ENCODE data around the gene OSTF1. TPM values are rescaled to one million over a fixed set of nuclear protein-coding genes. Genes with fewer than 3 reads are reported as not detected.

OSTF1 gene
- total RNA-seq, 1 experiment from 2014 or later: 17.8 TPM

DNA sequence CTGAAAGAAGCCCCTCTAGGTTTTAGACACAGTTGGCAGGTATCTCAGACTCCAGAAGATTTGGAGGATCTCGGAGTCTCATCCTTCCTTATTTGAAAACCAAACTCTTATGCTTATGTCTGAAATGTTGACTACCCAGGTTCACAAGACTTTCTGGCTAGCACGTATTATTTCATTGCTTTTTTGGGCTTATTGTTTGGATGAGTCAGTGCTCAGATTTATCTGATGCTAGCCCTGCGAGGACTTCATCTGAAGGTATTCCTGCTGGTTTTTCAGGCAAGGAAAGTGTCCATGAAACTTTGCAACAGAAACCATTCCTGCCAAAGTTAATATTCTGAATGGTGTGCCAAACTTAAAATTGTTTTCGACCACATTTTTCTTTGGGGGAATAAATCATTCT is 8.5 kb downstream of the OSTF1 start:
- DNase-seq (ENCODE audit: low spot score) (no peak), ATAC-seq (no peak)
- Mint-ChIP-seq H3K4me1 (peaks cover 31% of the 10 kb centered on the region), H3K27ac (no peak overlapping the region), H3K27me3 (ENCODE audit: low read depth) (no peaks in the 10 kb centered on the region), H3K9me3 (no peaks in the 10 kb centered on the region), H3K4me3 (no peak overlapping the region), H3K36me3 (no peaks in the 10 kb centered on the region)
- no peak for TF ChIP-seq GTF2I (CRISPR knock-in tag; conservative IDR thresholded peaks at IDR 0.05)
- ChIA-PET CTCF (no interaction called here), POLR2A (no interaction called here)

DNA sequence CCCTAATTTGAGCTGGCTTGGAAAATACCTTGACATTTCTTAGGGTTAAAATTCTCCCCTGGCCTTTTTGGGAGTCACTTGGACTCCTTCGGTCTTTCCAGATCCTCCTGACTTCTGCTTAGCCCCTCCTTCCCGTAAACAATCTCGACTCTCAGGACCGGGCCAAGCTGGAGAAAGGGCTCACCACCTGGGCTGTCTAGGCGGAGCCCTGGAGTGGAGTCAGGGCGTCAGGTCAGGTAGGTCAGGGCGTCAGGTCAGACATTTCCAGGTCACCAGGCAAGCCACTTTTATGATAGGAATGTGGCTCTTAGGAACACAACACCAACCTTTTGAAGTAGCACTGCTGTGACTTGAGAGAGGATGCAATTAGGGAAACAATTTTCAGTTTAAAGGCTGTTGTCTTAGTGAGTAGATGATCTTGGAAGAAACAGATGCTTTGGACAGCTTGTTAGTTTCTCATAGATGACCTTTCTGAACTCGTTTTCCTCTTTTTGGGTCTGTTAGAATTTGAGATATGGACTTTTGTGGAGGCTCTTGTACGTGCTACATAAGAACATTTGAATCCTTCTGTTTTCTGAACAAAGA is 12.8 kb downstream of the OSTF1 start:
- TF ChIP-seq ETV6 (CRISPR knock-in tag; IDR thresholded peaks at IDR 0.05) (no peak), FOXP4 (CRISPR knock-in tag; IDR thresholded peaks at IDR 0.05) (no peak), ELF4 (CRISPR knock-in tag; IDR thresholded peaks at IDR 0.05; ENCODE audit: low read depth) (no peak), RELA (CRISPR knock-in tag; IDR thresholded peaks at IDR 0.05; ENCODE audit: borderline replicate concordance) (no peak), MYBL2 (CRISPR knock-in tag; IDR thresholded peaks at IDR 0.05) (no peak), SOX15 (CRISPR knock-in tag; IDR thresholded peaks at IDR 0.05) (no peak), PREB (CRISPR knock-in tag; IDR thresholded peaks at IDR 0.05; ENCODE audit: borderline replicate concordance) (no peak), STAT6 (CRISPR knock-in tag; conservative IDR thresholded peaks at IDR 0.05; ENCODE audit: low read depth) (no peak), ZNF263 (CRISPR knock-in tag; IDR thresholded peaks at IDR 0.05; ENCODE audit: low read depth) (no peak), JAZF1 (CRISPR knock-in tag; IDR thresholded peaks at IDR 0.05) (no peak), ATF2 (CRISPR knock-in tag; IDR thresholded peaks at IDR 0.05; ENCODE audit: borderline replicate concordance, low read depth) (no peak), KAT7 (CRISPR knock-in tag; IDR thresholded peaks at IDR 0.05; ENCODE audit: borderline replicate concordance) (no peak), PRRX2 (CRISPR knock-in tag; IDR thresholded peaks at IDR 0.05) (no peak)
- TF ChIP-seq, protein P1, sequence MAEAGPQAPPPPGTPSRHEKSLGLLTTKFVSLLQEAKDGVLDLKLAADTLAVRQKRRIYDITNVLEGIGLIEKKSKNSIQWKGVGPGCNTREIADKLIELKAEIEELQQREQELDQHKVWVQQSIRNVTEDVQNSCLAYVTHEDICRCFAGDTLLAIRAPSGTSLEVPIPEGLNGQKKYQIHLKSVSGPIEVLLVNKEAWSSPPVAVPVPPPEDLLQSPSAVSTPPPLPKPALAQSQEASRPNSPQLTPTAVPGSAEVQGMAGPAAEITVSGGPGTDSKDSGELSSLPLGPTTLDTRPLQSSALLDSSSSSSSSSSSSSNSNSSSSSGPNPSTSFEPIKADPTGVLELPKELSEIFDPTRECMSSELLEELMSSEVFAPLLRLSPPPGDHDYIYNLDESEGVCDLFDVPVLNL (CRISPR knock-in tag; IDR thresholded peaks at IDR 0.05; ENCODE audit: borderline replicate concordance, low read depth): no peak
- TF ChIP-seq, protein P2, sequence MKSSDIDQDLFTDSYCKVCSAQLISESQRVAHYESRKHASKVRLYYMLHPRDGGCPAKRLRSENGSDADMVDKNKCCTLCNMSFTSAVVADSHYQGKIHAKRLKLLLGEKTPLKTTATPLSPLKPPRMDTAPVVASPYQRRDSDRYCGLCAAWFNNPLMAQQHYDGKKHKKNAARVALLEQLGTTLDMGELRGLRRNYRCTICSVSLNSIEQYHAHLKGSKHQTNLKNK (CRISPR knock-in tag; IDR thresholded peaks at IDR 0.05): no peak
- TF ChIP-seq, protein P3, sequence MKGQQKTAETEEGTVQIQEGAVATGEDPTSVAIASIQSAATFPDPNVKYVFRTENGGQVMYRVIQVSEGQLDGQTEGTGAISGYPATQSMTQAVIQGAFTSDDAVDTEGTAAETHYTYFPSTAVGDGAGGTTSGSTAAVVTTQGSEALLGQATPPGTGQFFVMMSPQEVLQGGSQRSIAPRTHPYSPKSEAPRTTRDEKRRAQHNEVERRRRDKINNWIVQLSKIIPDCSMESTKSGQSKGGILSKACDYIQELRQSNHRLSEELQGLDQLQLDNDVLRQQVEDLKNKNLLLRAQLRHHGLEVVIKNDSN (CRISPR knock-in tag; IDR thresholded peaks at IDR 0.05): no peak
- TF ChIP-seq, protein P4, sequence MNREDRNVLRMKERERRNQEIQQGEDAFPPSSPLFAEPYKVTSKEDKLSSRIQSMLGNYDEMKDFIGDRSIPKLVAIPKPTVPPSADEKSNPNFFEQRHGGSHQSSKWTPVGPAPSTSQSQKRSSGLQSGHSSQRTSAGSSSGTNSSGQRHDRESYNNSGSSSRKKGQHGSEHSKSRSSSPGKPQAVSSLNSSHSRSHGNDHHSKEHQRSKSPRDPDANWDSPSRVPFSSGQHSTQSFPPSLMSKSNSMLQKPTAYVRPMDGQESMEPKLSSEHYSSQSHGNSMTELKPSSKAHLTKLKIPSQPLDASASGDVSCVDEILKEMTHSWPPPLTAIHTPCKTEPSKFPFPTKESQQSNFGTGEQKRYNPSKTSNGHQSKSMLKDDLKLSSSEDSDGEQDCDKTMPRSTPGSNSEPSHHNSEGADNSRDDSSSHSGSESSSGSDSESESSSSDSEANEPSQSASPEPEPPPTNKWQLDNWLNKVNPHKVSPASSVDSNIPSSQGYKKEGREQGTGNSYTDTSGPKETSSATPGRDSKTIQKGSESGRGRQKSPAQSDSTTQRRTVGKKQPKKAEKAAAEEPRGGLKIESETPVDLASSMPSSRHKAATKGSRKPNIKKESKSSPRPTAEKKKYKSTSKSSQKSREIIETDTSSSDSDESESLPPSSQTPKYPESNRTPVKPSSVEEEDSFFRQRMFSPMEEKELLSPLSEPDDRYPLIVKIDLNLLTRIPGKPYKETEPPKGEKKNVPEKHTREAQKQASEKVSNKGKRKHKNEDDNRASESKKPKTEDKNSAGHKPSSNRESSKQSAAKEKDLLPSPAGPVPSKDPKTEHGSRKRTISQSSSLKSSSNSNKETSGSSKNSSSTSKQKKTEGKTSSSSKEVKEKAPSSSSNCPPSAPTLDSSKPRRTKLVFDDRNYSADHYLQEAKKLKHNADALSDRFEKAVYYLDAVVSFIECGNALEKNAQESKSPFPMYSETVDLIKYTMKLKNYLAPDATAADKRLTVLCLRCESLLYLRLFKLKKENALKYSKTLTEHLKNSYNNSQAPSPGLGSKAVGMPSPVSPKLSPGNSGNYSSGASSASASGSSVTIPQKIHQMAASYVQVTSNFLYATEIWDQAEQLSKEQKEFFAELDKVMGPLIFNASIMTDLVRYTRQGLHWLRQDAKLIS (CRISPR knock-in tag; IDR thresholded peaks at IDR 0.05; ENCODE audit: borderline replicate concordance): no peak
- DNase-seq (ENCODE audit: low spot score) (no peak), ATAC-seq (peak; percentile 91)
- no peaks in the 10 kb centered on the region for H3K36me3 Mint-ChIP-seq
- ChIA-PET POLR2A (interaction anchor here (0.7 kb wide), 1 partner anchor 542 kb away, joined by 3 read pairs; no protein-coding TSS in a partner anchor), CTCF (interaction anchor here (0.5 kb wide), 1 partner anchor 15 kb away, joined by 3 read pairs; no protein-coding TSS in a partner anchor)
- peak overlapping the region; percentile 56 for H3K27ac Mint-ChIP-seq
- H3K4me1 Mint-ChIP-seq: peaks cover 16% of the 10 kb centered on the region
- H3K9me3 Mint-ChIP-seq: no peaks in the 10 kb centered on the region
- H3K27me3 Mint-ChIP-seq (ENCODE audit: low read depth): no peaks in the 10 kb centered on the region
- H3K4me3 Mint-ChIP-seq: no peak overlapping the region

Measured in WTC11 (cell line).